ENCODE results near the gene PLD1.

Gene PLD1

GRCh38 chr3:171672538-171672937 lies 137.7 kb downstream of the PLD1 start:
- POLR2A ChIA-PET: no interaction called here
- Histone ChIP-seq H3K9me3 (ENCODE audit: control insufficient read depth, insufficient read depth, low read depth, low read length) (no peaks in the 10 kb centered on the region), H3K4me3 (ENCODE audit: low read depth, low read length) (no peak overlapping the region), H3K4me1 (ENCODE audit: control insufficient read depth, insufficient read depth, low read length) (no peaks in the 10 kb centered on the region), H3K27ac (ENCODE audit: extremely low read depth, low read depth, low read length) (no peak overlapping the region), H3K36me3 (ENCODE audit: control insufficient read depth in 2 of 2, insufficient read depth in 1 of 2, low read length in 2 of 2) (no peaks in the 10 kb centered on the region)
- CTCF ChIA-PET: interaction anchor here (0.6 kb wide), 1 partner anchor 66 kb away, joined by 4 read pairs; no protein-coding TSS in a partner anchor
- TF ChIP-seq ZNF354C (tag by site-specific recombination; IDR thresholded peaks at IDR 0.05; ENCODE audit: borderline replicate concordance, low read depth): no peak
- TF ChIP-seq ZNF121 (tag by site-specific recombination; IDR thresholded peaks at IDR 0.05): peak; percentile 56; the same call in 1 of the 2 replicates

GRCh38 chr3:171672124-171672523 lies 138.2 kb downstream of the PLD1 start:
- ChIA-PET CTCF (no interaction called here), POLR2A (no interaction called here)
- TF ChIP-seq ZNF664 (tag by site-specific recombination; IDR thresholded peaks at IDR 0.05) (no peak), ZNF555 (tag by site-specific recombination; conservative IDR thresholded peaks at IDR 0.05) (no peak), WT1 (tag by site-specific recombination; IDR thresholded peaks at IDR 0.05) (no peak), ZNF221 (tag by site-specific recombination; IDR thresholded peaks at IDR 0.05; ENCODE audit: borderline replicate concordance) (no peak), ZNF248 (tag by site-specific recombination; IDR thresholded peaks at IDR 0.05) (no peak), SP2 (tag by site-specific recombination; IDR thresholded peaks at IDR 0.05) (no peak), ZBTB26 (tag by site-specific recombination; optimal IDR thresholded peaks at IDR 0.05) (no peak), MZF1 (tag by site-specific recombination; IDR thresholded peaks at IDR 0.05; ENCODE audit: borderline replicate concordance) (no peak), ZNF354C (tag by site-specific recombination; IDR thresholded peaks at IDR 0.05; ENCODE audit: borderline replicate concordance, low read depth) (no peak), ZNF792 (tag by site-specific recombination; IDR thresholded peaks at IDR 0.05) (no peak), ZNF121 (tag by site-specific recombination; IDR thresholded peaks at IDR 0.05) (no peak), ZNF335 (tag by site-specific recombination; conservative IDR thresholded peaks at IDR 0.05) (no peak), ZNF776 (tag by site-specific recombination; IDR thresholded peaks at IDR 0.05; ENCODE audit: borderline replicate concordance) (no peak), ZSCAN30 (tag by site-specific recombination; IDR thresholded peaks at IDR 0.05) (no peak), BCL6B (tag by site-specific recombination; IDR thresholded peaks at IDR 0.05) (no peak), BCL11A (tag by site-specific recombination; IDR thresholded peaks at IDR 0.05; ENCODE audit: low read depth) (no peak), ZNF140 (tag by site-specific recombination; IDR thresholded peaks at IDR 0.05) (no peak), ZNF18 (tag by site-specific recombination; IDR thresholded peaks at IDR 0.05) (no peak), PRDM2 (tag by site-specific recombination; IDR thresholded peaks at IDR 0.05; ENCODE audit: borderline replicate concordance) (no peak), CTCF (tag by site-specific recombination; IDR thresholded peaks at IDR 0.05) (no peak)
- H3K27ac ChIP-seq (ENCODE audit: extremely low read depth, low read depth, low read length): no peak overlapping the region
- no peaks in the 10 kb centered on the region for H3K36me3 ChIP-seq (ENCODE audit: control insufficient read depth in 2 of 2, insufficient read depth in 1 of 2, low read length in 2 of 2)
- no peak overlapping the region for H3K4me3 ChIP-seq (ENCODE audit: low read depth, low read length)
- no peaks in the 10 kb centered on the region for H3K4me1 ChIP-seq (ENCODE audit: control insufficient read depth, insufficient read depth, low read length)
- H3K9me3 ChIP-seq (ENCODE audit: control insufficient read depth, insufficient read depth, low read depth, low read length): no peaks in the 10 kb centered on the region

Measured in HEK293 (cell line).